DND-41 (cell line): Measurements from ENCODE around the gene OBSL1.

Experiments used
- EZH2 ChIP-seq: IDR thresholded peaks from 3 replicates; pipeline ENCODE4 v1.6.1; 2012; ENCODE audit warnings: borderline replicate concordance, low read depth, mild to moderate bottlenecking, moderate library complexity, low read length, inconsistent platforms; ENCODE audit not compliant: severe bottlenecking
- TF ChIP-seq, protein P1 (sequence below): IDR thresholded peaks from 2 replicates; pipeline ENCODE4 v1.5.1; 2012; ENCODE audit warnings: borderline replicate concordance, low read length, moderate library complexity, mild to moderate bottlenecking; ENCODE audit not compliant: poor library complexity, severe bottlenecking; ENCODE audit errors: extremely low read depth

GRCh38 chr2:219570194-219570923 is 980 bp downstream of the OBSL1 start:
- TF ChIP-seq, protein P1, sequence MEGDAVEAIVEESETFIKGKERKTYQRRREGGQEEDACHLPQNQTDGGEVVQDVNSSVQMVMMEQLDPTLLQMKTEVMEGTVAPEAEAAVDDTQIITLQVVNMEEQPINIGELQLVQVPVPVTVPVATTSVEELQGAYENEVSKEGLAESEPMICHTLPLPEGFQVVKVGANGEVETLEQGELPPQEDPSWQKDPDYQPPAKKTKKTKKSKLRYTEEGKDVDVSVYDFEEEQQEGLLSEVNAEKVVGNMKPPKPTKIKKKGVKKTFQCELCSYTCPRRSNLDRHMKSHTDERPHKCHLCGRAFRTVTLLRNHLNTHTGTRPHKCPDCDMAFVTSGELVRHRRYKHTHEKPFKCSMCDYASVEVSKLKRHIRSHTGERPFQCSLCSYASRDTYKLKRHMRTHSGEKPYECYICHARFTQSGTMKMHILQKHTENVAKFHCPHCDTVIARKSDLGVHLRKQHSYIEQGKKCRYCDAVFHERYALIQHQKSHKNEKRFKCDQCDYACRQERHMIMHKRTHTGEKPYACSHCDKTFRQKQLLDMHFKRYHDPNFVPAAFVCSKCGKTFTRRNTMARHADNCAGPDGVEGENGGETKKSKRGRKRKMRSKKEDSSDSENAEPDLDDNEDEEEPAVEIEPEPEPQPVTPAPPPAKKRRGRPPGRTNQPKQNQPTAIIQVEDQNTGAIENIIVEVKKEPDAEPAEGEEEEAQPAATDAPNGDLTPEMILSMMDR: no peak
- TF ChIP-seq EZH2: no peak
